Activated B cell treated with CpG ODN at 0.5 μM for 24 hours (primary cell): ENCODE data around the gene METRNL. TPM values are rescaled to one million over a fixed set of nuclear protein-coding genes. Genes with fewer than 3 reads are reported as not detected.

Experiments
- ATAC-seq: fragments of 200-7000 bp; cut with Tn5 transposase; one replicate; pipeline ENCODE4 v1.10.0; 2021; ENCODE audit warnings: low read depth, mild to moderate bottlenecking, moderate library complexity
- CTCF ChIA-PET: fragments of 350-600 bp; sonication (Branson Sonifier 250); formaldehyde crosslinking; loops from one replicate; lab custom pipeline; 2021; ENCODE audit warnings: antibody characterized with exemption; lab: Charles Lee
- POLR2A ChIA-PET: fragments of 350-600 bp; sonication (Branson Sonifier 250); formaldehyde crosslinking; loops from one replicate; lab custom pipeline; 2021; ENCODE audit warnings: antibody characterized with exemption; lab: Charles Lee
- DNase-seq: peaks from one replicate; pipeline ENCODE4 v3.0.0; 2022
- H3K27ac Mint-ChIP-seq: one replicate; pipeline ENCODE4 v1.8.0; 2020; ENCODE audit warnings: mixed read lengths
- H3K27me3 Mint-ChIP-seq: one replicate; pipeline ENCODE4 v1.8.0; 2021; ENCODE audit warnings: mixed read lengths
- H3K36me3 Mint-ChIP-seq: one replicate; pipeline ENCODE4 v1.8.0; 2021; ENCODE audit warnings: low read depth, mixed read lengths
- H3K4me1 Mint-ChIP-seq: one replicate; pipeline ENCODE4 v1.8.0; 2021; ENCODE audit warnings: mixed read lengths
- H3K4me3 Mint-ChIP-seq: one replicate; pipeline ENCODE4 v1.8.0; 2020; ENCODE audit warnings: mild to moderate bottlenecking, mixed read lengths
- H3K9me3 Mint-ChIP-seq: one replicate; pipeline ENCODE4 v1.8.0; 2020; ENCODE audit warnings: mixed read lengths
- intact Hi-C: fragments of 100-400 bp; cut with micrococcal nuclease; formaldehyde crosslinking; loops from one replicate; pipeline ENCODE4 v1.15.1; 2024
- total RNA-seq: library from RNA; stranded (reverse); gene quantifications from 2 replicates; pipeline ENCODE4 v1.2.3, GENCODE V29; 2022
- TF ChIP-seq, protein P1 (sequence below): fragments of 200-600 bp; IDR thresholded peaks from one replicate; pipeline ENCODE4 v1.8.0; 2022; ENCODE audit warnings: antibody characterized with exemption, mild to moderate bottlenecking

The METRNL gene
- total RNA-seq, 1 donor from 2014 or later = 10.7 TPM

- intact Hi-C loops = no loop called here
- no peak for DNase-seq
- Mint-ChIP-seq H3K4me1 (peaks cover 21% of the 10 kb centered on the region), H3K9me3 (no peaks in the 10 kb centered on the region), H3K27me3 (no peaks in the 10 kb centered on the region), H3K36me3 (peaks cover 17% of the 10 kb centered on the region), H3K4me3 (no peak overlapping the region), H3K27ac (no peak overlapping the region)
- TF ChIP-seq, protein P1, sequence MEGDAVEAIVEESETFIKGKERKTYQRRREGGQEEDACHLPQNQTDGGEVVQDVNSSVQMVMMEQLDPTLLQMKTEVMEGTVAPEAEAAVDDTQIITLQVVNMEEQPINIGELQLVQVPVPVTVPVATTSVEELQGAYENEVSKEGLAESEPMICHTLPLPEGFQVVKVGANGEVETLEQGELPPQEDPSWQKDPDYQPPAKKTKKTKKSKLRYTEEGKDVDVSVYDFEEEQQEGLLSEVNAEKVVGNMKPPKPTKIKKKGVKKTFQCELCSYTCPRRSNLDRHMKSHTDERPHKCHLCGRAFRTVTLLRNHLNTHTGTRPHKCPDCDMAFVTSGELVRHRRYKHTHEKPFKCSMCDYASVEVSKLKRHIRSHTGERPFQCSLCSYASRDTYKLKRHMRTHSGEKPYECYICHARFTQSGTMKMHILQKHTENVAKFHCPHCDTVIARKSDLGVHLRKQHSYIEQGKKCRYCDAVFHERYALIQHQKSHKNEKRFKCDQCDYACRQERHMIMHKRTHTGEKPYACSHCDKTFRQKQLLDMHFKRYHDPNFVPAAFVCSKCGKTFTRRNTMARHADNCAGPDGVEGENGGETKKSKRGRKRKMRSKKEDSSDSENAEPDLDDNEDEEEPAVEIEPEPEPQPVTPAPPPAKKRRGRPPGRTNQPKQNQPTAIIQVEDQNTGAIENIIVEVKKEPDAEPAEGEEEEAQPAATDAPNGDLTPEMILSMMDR = no peak
- POLR2A ChIA-PET = no interaction called here
- no peak for ATAC-seq
- CTCF ChIA-PET = no interaction called here
Measured at GRCh38 chr17:83087788-83088360, 8.5 kb downstream of the METRNL start.

DNA sequence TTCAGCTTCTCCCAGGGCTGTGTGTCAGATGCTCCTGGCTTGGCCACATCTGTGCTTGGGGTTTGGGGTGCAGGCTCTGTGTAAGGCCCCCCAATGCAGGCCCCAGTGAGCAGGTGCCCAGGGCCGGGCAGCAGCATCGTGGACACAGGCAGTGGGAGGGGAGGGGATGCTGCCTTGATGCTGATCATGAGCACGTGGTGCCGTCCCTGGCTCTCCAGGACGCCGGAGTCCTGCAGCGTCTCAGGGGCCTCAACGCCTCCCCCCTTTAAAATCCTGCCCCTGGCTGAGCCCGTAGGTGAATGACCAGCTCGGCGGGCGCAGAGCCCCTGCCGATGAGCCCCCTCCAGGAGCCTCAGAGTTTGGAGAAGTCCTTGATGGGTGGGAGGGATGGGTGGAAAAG, 9.0 kb downstream of the METRNL start:
- no peak for ATAC-seq
- Mint-ChIP-seq H3K9me3 (no peaks in the 10 kb centered on the region), H3K27me3 (no peaks in the 10 kb centered on the region), H3K4me1 (peaks cover 15% of the 10 kb centered on the region), H3K4me3 (no peak overlapping the region), H3K27ac (no peak overlapping the region), H3K36me3 (peaks cover 19% of the 10 kb centered on the region)
- ChIA-PET CTCF (no interaction called here), POLR2A (no interaction called here)
- TF ChIP-seq, protein P1 = no peak
- DNase-seq = no peak
- intact Hi-C loops = no loop called here

DNA sequence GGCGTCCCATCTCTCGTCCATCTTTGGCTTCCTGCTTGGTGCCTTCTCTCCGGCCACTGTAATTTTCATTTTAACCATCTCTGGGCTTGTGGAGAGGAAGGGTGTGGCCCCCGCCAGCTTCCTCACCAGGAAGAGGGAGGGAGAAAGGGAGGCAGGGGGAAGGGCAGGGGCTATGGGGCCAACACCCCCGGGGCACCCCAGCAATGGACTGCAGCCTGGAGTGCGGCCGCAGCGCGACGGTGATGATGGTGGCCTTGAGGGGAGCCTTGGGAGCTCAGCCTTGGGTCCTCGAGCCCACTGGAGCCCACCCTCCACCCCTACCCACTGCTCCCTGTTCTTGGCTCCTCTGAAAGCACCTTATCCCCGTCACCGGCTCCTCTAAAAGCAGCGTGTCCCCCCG, 9.5 kb downstream of the METRNL start:
- Mint-ChIP-seq H3K36me3 (peaks cover 21% of the 10 kb centered on the region), H3K9me3 (no peaks in the 10 kb centered on the region), H3K4me3 (no peak overlapping the region), H3K4me1 (peaks cover 10% of the 10 kb centered on the region), H3K27ac (no peak overlapping the region), H3K27me3 (no peaks in the 10 kb centered on the region)
- TF ChIP-seq, protein P1 = no peak
- POLR2A ChIA-PET = no interaction called here
- no peak for ATAC-seq
- CTCF ChIA-PET = no interaction called here
- intact Hi-C loops = no loop called here
- no peak for DNase-seq

GRCh38 chr17:83089328-83090132, 10.1 kb downstream of the METRNL start:
- Mint-ChIP-seq H3K36me3 (peaks cover 26% of the 10 kb centered on the region), H3K9me3 (no peaks in the 10 kb centered on the region), H3K4me1 (peaks cover 9% of the 10 kb centered on the region), H3K27ac (no peak overlapping the region), H3K4me3 (no peak overlapping the region), H3K27me3 (no peaks in the 10 kb centered on the region)
- ChIA-PET CTCF (no interaction called here), POLR2A (no interaction called here)
- intact Hi-C loops = no loop called here
- DNase-seq = no peak
- ATAC-seq = no peak
- TF ChIP-seq, protein P1 = no peak

- no peak overlapping the region for H3K27ac Mint-ChIP-seq
- no peak overlapping the region for H3K4me3 Mint-ChIP-seq
- intact Hi-C loops = no loop called here
- H3K4me1 Mint-ChIP-seq = peaks cover 9% of the 10 kb centered on the region
- no peaks in the 10 kb centered on the region for H3K9me3 Mint-ChIP-seq
- DNase-seq (no peak), ATAC-seq (no peak)
- peaks cover 33% of the 10 kb centered on the region for H3K36me3 Mint-ChIP-seq
- no peaks in the 10 kb centered on the region for H3K27me3 Mint-ChIP-seq
- ChIA-PET CTCF (no interaction called here), POLR2A (no interaction called here)
- TF ChIP-seq, protein P1 = no peak
Measured at GRCh38 chr17:83090444-83091256, 11.2 kb downstream of the METRNL start.
